GM10847 (cell line): ENCODE data around the gene MSMP.

Experiments used
- POLR2A ChIP-seq: IDR thresholded peaks from 2 replicates; pipeline ENCODE4 v1.6.1; 2011; ENCODE audit not compliant: insufficient read length; ENCODE audit errors: extremely low read depth

The MSMP gene

GRCh38 chr9:35754264-35754663 is at the start of gene MSMP:
MSMP (minus strand) TSS chr9:35754276; CDS start chr9:35754129, 147 bp downstream.
- no peak for TF ChIP-seq POLR2A

GRCh38 chr9:35801328-35802128 is 47.5 kb upstream of the MSMP start:
- TF ChIP-seq POLR2A, result no peak

GRCh38 chr9:35800530-35800929 is 46.5 kb upstream of the MSMP start:
- no peak for TF ChIP-seq POLR2A

GRCh38 chr9:35798658-35799374 is 44.7 kb upstream of the MSMP start:
- no peak for TF ChIP-seq POLR2A

GRCh38 chr9:35797311-35798109 is 43.4 kb upstream of the MSMP start:
- TF ChIP-seq POLR2A, result no peak

- TF ChIP-seq POLR2A, result no peak
Observed at GRCh38 chr9:35795695-35796094, 41.6 kb upstream of the MSMP start.

GRCh38 chr9:35793461-35793860 is 39.4 kb upstream of the MSMP start:
- TF ChIP-seq POLR2A, result no peak

- no peak for TF ChIP-seq POLR2A
Observed at GRCh38 chr9:35792826-35793225, 38.8 kb upstream of the MSMP start.

GRCh38 chr9:35792024-35792813 is 38.1 kb upstream of the MSMP start:
- TF ChIP-seq POLR2A, result no peak

GRCh38 chr9:35791297-35791921 is 37.3 kb upstream of the MSMP start, which contains the start of gene NPR2:
NPR2 (plus strand) TSS chr9:35791591; CDS start chr9:35792409, 818 bp downstream.
- TF ChIP-seq POLR2A, result no peak

GRCh38 chr9:35790385-35791296 is 36.6 kb upstream of the MSMP start:
- TF ChIP-seq POLR2A, result no peak

GRCh38 chr9:35790025-35790384 is 35.9 kb upstream of the MSMP start:
- no peak for TF ChIP-seq POLR2A

GRCh38 chr9:35789541-35789940 is 35.5 kb upstream of the MSMP start:
- TF ChIP-seq POLR2A, result no peak
